ENCODE measurements around the gene AHI1.

AHI1 gene

GRCh38 chr6:135236319-135236718 lies 261.2 kb downstream of the AHI1 start:
- DNase-seq (ENCODE audit: low read depth in 1 of 2, low spot score in 1 of 2), result no peak

DNA sequence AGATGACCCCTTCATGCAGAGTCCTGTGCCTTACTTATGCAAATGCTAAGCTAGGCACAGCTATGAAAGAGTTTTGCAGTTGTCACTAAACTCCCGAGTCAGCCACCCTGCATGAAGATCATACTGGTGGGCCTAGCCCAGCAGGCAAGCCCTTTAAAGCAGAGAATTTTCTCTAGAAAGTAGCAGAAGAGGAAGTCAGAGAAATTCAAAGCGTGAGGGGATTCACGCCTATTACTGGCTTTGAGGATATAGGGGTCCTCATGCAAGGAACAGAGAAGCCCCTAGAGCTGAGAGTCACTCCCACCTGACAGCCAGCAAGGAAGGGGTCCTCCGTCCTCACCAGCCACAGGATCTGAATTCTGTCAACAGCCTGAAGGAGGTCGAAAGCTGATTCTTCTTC lies 261.8 kb downstream of the AHI1 start:
- DNase-seq (ENCODE audit: low read depth in 1 of 2, low spot score in 1 of 2), result no peak

DNA sequence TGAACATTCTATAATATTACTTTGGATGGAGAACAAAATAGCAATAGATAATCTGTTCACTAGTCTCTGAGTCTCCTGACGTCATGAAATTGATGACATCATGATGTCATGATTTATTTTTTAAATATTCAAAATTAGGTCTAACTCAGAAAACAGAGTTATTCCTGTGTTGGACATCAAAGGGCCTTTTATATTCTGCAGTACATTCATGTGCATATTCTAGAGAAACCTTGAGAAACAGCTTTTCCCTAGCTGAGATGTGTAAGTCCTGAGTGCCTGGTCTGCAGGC lies 263.1 kb downstream of the AHI1 start:
- no peak for DNase-seq (ENCODE audit: low read depth in 1 of 2, low spot score in 1 of 2)

GRCh38 chr6:135233686-135234491 lies 263.7 kb downstream of the AHI1 start:
- no peak for DNase-seq (ENCODE audit: low read depth in 1 of 2, low spot score in 1 of 2)

All from activated CD4-positive, alpha-beta T cell treated with anti-CD3 and anti-CD28 coated beads, Interleukin-2, amount 50 U/mL, for 24 hours (primary cell).